ENCODE results near the gene MCUB. TPM values are rescaled to one million over a fixed set of nuclear protein-coding genes. Genes with fewer than 3 reads are reported as not detected.
"Not testable (repeated sequence)": the region's sequence is repeated elsewhere in the genome, so short reads cannot be mapped to it uniquely, and the experiment has no call there.

The MCUB gene
- total RNA-seq, 1 experiment from 2014 or later, result 18.6 TPM

- RAD21 ChIA-PET (ENCODE audit: low non-redundant PET in 1 of 2, low total read pairs in 2 of 2, uncharacterized antibody in 2 of 2, unreplicated experiment in 2 of 2), result no interaction called here
- H3K9ac ChIP-seq (ENCODE audit: low read length), result no peak overlapping the region
- POLR2A ChIA-PET, result no interaction called here
- no peaks in the 10 kb centered on the region for H3K79me2 ChIP-seq (ENCODE audit: insufficient read depth, low read length)
- no peak for DNase-seq (ENCODE audit: low read depth, low spot score)
- H3K27ac ChIP-seq (ENCODE audit: low read depth, low read length), result no peak overlapping the region
- H3K4me1 ChIP-seq (ENCODE audit: control insufficient read depth in 1 of 2, insufficient read depth in 2 of 2, low read length in 2 of 2), result no peaks in the 10 kb centered on the region
- H4K20me1 ChIP-seq (ENCODE audit: insufficient read depth), result no peaks in the 10 kb centered on the region
- no peak overlapping the region for H2AFZ ChIP-seq (ENCODE audit: low read depth, low read length, poor library complexity, severe bottlenecking)
- H3K4me2 ChIP-seq (ENCODE audit: low read length), result no peak overlapping the region
- no peaks in the 10 kb centered on the region for H3K27me3 ChIP-seq (ENCODE audit: insufficient read depth, low read length)
- no TSS peak for BruUV-seq (replicated peaks)
- ATAC-seq, result no peak
- no peak for TF ChIP-seq MAX (IDR thresholded peaks at IDR 0.05)
- TF ChIP-seq CBX3 (IDR thresholded peaks at IDR 0.05; ENCODE audit: low read depth), result no peak
- no peaks in the 10 kb centered on the region for H3K9me2 ChIP-seq (ENCODE audit: insufficient read depth)
- intact Hi-C loops (cut with micrococcal nuclease), result no loop called here
- H3K9me3 ChIP-seq (ENCODE audit: control insufficient read depth in 1 of 2, insufficient read depth in 1 of 2, low read depth in 1 of 2, low read length in 2 of 2), result no peaks in the 10 kb centered on the region
- no peak overlapping the region for H3K4me3 ChIP-seq (replicated peaks in 1 of 2; ENCODE audit: low read depth in 1 of 2, low read length in 2 of 2)
- no peaks in the 10 kb centered on the region for H3K36me3 ChIP-seq (ENCODE audit: control insufficient read depth in 1 of 2, insufficient read depth in 2 of 2, low read length in 2 of 2)
- CTCF ChIA-PET, result no interaction called here
These were observed 32.3 kb downstream of the MCUB start for GRCh38 chr4:109592367-109592766.

- DNase-seq (ENCODE audit: low read depth, low spot score); H3K9ac ChIP-seq (ENCODE audit: low read length); H3K79me2 ChIP-seq (ENCODE audit: insufficient read depth, low read length); H3K27me3 ChIP-seq (ENCODE audit: insufficient read depth, low read length); CTCF ChIA-PET; H3K9me2 ChIP-seq (ENCODE audit: insufficient read depth); POLR2A ChIA-PET; H3K9me3 ChIP-seq (ENCODE audit: control insufficient read depth in 1 of 2, insufficient read depth in 1 of 2, low read depth in 1 of 2, low read length in 2 of 2); H3K27ac ChIP-seq (ENCODE audit: low read depth, low read length); RAD21 ChIA-PET (ENCODE audit: low non-redundant PET in 1 of 2, low total read pairs in 2 of 2, uncharacterized antibody in 2 of 2, unreplicated experiment in 2 of 2); H3K4me2 ChIP-seq (ENCODE audit: low read length); intact Hi-C loops (cut with micrococcal nuclease); H3K4me1 ChIP-seq (ENCODE audit: control insufficient read depth in 1 of 2, insufficient read depth in 2 of 2, low read length in 2 of 2); H4K20me1 ChIP-seq (ENCODE audit: insufficient read depth); H3K4me3 ChIP-seq (replicated peaks in 1 of 2; ENCODE audit: low read depth in 1 of 2, low read length in 2 of 2); H2AFZ ChIP-seq (ENCODE audit: low read depth, low read length, poor library complexity, severe bottlenecking); BruUV-seq (replicated peaks); ATAC-seq; H3K36me3 ChIP-seq (ENCODE audit: control insufficient read depth in 1 of 2, insufficient read depth in 2 of 2, low read length in 2 of 2): not testable (repeated sequence)
These were observed 35.1 kb downstream of the MCUB start for GRCh38 chr4:109595123-109595522.

DNA sequence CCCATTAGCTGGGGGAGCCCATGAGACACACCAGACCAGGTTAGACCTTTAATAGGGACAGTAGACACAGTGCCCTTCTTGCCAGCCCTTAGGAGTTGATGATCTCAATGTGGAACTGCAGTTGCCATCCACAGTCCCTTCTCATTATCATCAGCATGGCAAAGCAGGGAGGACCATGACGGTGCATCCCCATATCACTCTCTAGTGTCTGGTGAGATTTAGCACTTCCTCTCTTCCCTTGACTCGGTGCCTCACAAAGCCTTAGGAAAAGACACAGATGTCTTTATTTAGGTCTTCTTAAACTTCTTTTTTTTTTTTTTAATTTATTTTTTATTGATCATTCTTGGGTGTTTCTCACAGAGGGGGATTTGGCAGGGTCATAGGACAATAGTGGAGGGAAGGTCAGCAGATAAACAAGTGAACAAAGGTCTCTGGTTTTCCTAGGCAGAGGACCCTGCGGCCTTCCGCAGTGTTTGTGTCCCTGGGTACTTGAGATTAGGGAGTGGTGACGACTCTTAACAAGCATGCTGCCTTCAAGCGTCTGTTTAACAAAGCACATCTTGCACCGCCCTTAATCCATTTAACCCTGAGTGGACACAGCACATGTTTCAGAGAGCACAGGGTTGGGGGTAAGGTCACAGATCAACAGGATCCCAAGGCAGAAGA, 36.5 kb downstream of the MCUB start:
- H3K9ac ChIP-seq (ENCODE audit: low read length); H3K79me2 ChIP-seq (ENCODE audit: insufficient read depth, low read length); H3K4me3 ChIP-seq (replicated peaks in 1 of 2; ENCODE audit: low read depth in 1 of 2, low read length in 2 of 2); CTCF ChIA-PET; H3K4me2 ChIP-seq (ENCODE audit: low read length); RAD21 ChIA-PET (ENCODE audit: low non-redundant PET in 1 of 2, low total read pairs in 2 of 2, uncharacterized antibody in 2 of 2, unreplicated experiment in 2 of 2); H2AFZ ChIP-seq (ENCODE audit: low read depth, low read length, poor library complexity, severe bottlenecking); DNase-seq (ENCODE audit: low read depth, low spot score); H3K4me1 ChIP-seq (ENCODE audit: control insufficient read depth in 1 of 2, insufficient read depth in 2 of 2, low read length in 2 of 2); H3K9me3 ChIP-seq (ENCODE audit: control insufficient read depth in 1 of 2, insufficient read depth in 1 of 2, low read depth in 1 of 2, low read length in 2 of 2); intact Hi-C loops (cut with micrococcal nuclease); BruUV-seq (replicated peaks); H3K27ac ChIP-seq (ENCODE audit: low read depth, low read length); POLR2A ChIA-PET; H3K27me3 ChIP-seq (ENCODE audit: insufficient read depth, low read length); ATAC-seq; H4K20me1 ChIP-seq (ENCODE audit: insufficient read depth); H3K9me2 ChIP-seq (ENCODE audit: insufficient read depth); H3K36me3 ChIP-seq (ENCODE audit: control insufficient read depth in 1 of 2, insufficient read depth in 2 of 2, low read length in 2 of 2): not testable (repeated sequence)
